Gastrocnemius medialis (tissue), 4 donors: Measurements from ENCODE around the gene SGCA. TPM values are rescaled to one million over a fixed set of nuclear protein-coding genes. Genes with fewer than 3 reads are reported as not detected.

Experiments
- ATAC-seq, 2 donors: fragments of 150-250 bp; one replicate each; pipeline ENCODE4 v1.9.1; 2016
- DNase-seq, 2 donors: peaks; one replicate each; pipeline ENCODE4 v3.0.0-alpha.2; 2019
- H3K27ac ChIP-seq, 4 donors: fragments of 200-600 bp; sonication (generic); 1 replicate in 1 of 4; 2 replicates in 3 of 4; pipeline ENCODE4 v1.5.1; 2016 to 2018; ENCODE audit warnings: mild to moderate bottlenecking in 2 of 4, moderate library complexity in 1 of 4
- H3K27me3 ChIP-seq, 3 donors: fragments of 200-600 bp; sonication (generic) in 2 of 3; 1 replicate in 1 of 3; 2 replicates in 2 of 3; pipeline versions ENCODE4 v1.5.1 to v1.6.0; 2016 to 2019; ENCODE audit warnings: mild to moderate bottlenecking in 1 of 3, moderate library complexity in 1 of 3
- H3K36me3 ChIP-seq, 2 donors: fragments of 200-600 bp; sonication (generic) in 1 of 2; one replicate each; pipeline ENCODE4 v1.5.1; 2017 to 2018
- H3K4me1 ChIP-seq, 2 donors: fragments of 200-600 bp; sonication (generic) in 1 of 2; one replicate each; pipeline ENCODE4 v1.5.1; 2016 to 2017; ENCODE audit warnings: mild to moderate bottlenecking in 2 of 2
- H3K4me3 ChIP-seq, 4 donors: fragments of 200-600 bp; sonication (generic) in 3 of 4; 1 replicate in 1 of 4; 2 replicates in 3 of 4; pipeline ENCODE4 v1.5.1; 2016 to 2019; ENCODE audit warnings: mild to moderate bottlenecking in 2 of 4
- H3K9me3 ChIP-seq, 3 donors: fragments of 200-600 bp; sonication (generic) in 2 of 3; 1 replicate in 1 of 3; 2 replicates in 2 of 3; pipeline ENCODE4 v1.5.1; 2016 to 2019
- CTCF ChIP-seq, 5 experiments: fragments of 450-650 bp in 3 of 5; fragments of 200-600 bp in 2 of 5; sonication (generic) in 2 of 5; IDR thresholded peaks in 4 of 5; conservative IDR thresholded peaks in 1 of 5; 1 replicate in 4 of 5; 2 replicates in 1 of 5; pipeline ENCODE4 v1.5.1; 2016 to 2019; ENCODE audit warnings: antibody characterized with exemption in 5 of 5, mild to moderate bottlenecking in 3 of 5, moderate library complexity in 3 of 5
- POLR2A ChIP-seq, 2 donors: fragments of 450-650 bp; IDR thresholded peaks; one replicate each; pipeline ENCODE4 v1.6.1; 2017; ENCODE audit warnings: antibody characterized with exemption in 2 of 2, mild to moderate bottlenecking in 2 of 2, moderate library complexity in 2 of 2
- in situ Hi-C, 4 donors: fragments of 200-750 bp; cut with MboI; loops; one replicate each; pipeline versions ENCODE4 v1.15.0 to v1.8.0; 2017; ENCODE audit warnings: low sequenced_read_pairs in 4 of 4
- intact Hi-C: fragments of 100-400 bp; cut with DNase I; formaldehyde crosslinking; loops from one replicate; pipeline ENCODE4 v1.15.1; 2023; ENCODE audit warnings: low total_unique reads
- total RNA-seq, 4 donors: library from RNA; depleted of rRNA; stranded (reverse); fragments of >200 nt; gene quantifications; one replicate each; pipeline versions ENCODE4 v1.1.0 to v1.2.3, GENCODE V29; 2016

The SGCA gene
- total RNA-seq, 4 donors from 2014 or later = 227 to 385 (median 292) TPM

- H3K9me3 ChIP-seq = no peaks in the 10 kb centered on the region
- H3K36me3 ChIP-seq = no peaks in the 10 kb centered on the region
- peaks cover 0 to 15% of the 10 kb centered on the region in 2 donors for H3K4me1 ChIP-seq
- no peak overlapping the region for H3K27ac ChIP-seq
- H3K4me3 ChIP-seq = no peak overlapping the region
- in situ Hi-C loops (no loop called here), intact Hi-C loops (no loop called here)
- DNase-seq = no peak
- TF ChIP-seq CTCF (IDR thresholded peaks at IDR 0.05 in 4 of 5, conservative IDR thresholded peaks at IDR 0.05 in 1 of 5) (no peak), POLR2A (IDR thresholded peaks at IDR 0.05) (no peak)
- no peak for ATAC-seq
- H3K27me3 ChIP-seq = no peaks in the 10 kb centered on the region
These were observed 45.1 kb upstream of the SGCA start for GRCh38 chr17:50120475-50121253.

GRCh38 chr17:50122945-50123344, 42.9 kb upstream of the SGCA start:
- Histone ChIP-seq H3K36me3 (no peaks in the 10 kb centered on the region), H3K9me3 (no peaks in the 10 kb centered on the region), H3K4me1 (peaks cover 0 to 4% of the 10 kb centered on the region in 2 donors), H3K4me3 (no peak overlapping the region), H3K27ac (no peak overlapping the region), H3K27me3 (no peaks in the 10 kb centered on the region)
- ATAC-seq = no peak
- TF ChIP-seq CTCF (IDR thresholded peaks at IDR 0.05 in 4 of 5, conservative IDR thresholded peaks at IDR 0.05 in 1 of 5) = no peak
- intact Hi-C loops (no loop called here), in situ Hi-C loops (no loop called here)
- DNase-seq = no peak

- intact Hi-C loops = no loop called here
- Histone ChIP-seq H3K4me3 (no peak overlapping the region), H3K27ac (peak overlapping the region in 3 of 4 donors; percentile 28 to 61 (median 52)), H3K27me3 (peaks cover 0 to 2% (median 0%) of the 10 kb centered on the region in 3 donors), H3K9me3 (no peaks in the 10 kb centered on the region), H3K4me1 (peaks cover 0 to 3% of the 10 kb centered on the region in 2 donors), H3K36me3 (no peaks in the 10 kb centered on the region)
- TF ChIP-seq CTCF (IDR thresholded peaks at IDR 0.05 in 4 of 5, conservative IDR thresholded peaks at IDR 0.05 in 1 of 5) (no peak), POLR2A (IDR thresholded peaks at IDR 0.05) (no peak)
- ATAC-seq (no peak), DNase-seq (no peak)
- in situ Hi-C loops = no loop called here
These were observed 42.0 kb upstream of the SGCA start for GRCh38 chr17:50123649-50124349.

GRCh38 chr17:50125420-50125997, 40.3 kb upstream of the SGCA start:
- no peaks in the 10 kb centered on the region for H3K36me3 ChIP-seq
- no peaks in the 10 kb centered on the region for H3K9me3 ChIP-seq
- in situ Hi-C loops (no loop called here), intact Hi-C loops (no loop called here)
- peaks cover 0 to 4% (median 0%) of the 10 kb centered on the region in 3 donors for H3K27me3 ChIP-seq
- H3K4me3 ChIP-seq = no peak overlapping the region
- no peak for ATAC-seq
- DNase-seq = no peak
- peaks cover 0 to 14% of the 10 kb centered on the region in 2 donors for H3K4me1 ChIP-seq
- no peak overlapping the region for H3K27ac ChIP-seq
- TF ChIP-seq CTCF (IDR thresholded peaks at IDR 0.05 in 4 of 5, conservative IDR thresholded peaks at IDR 0.05 in 1 of 5) = no peak
- TF ChIP-seq POLR2A (IDR thresholded peaks at IDR 0.05) = no peak
